Activated T-cell treated with anti-CD3 and anti-CD28 coated beads, Interleukin-2, amount 50 U/mL, for 24 hours (primary cell): ENCODE data around the gene AIFM1.
A peak's percentile ranks its signal among the peaks of the same experiment; 100 is the strongest.

ENCODE experiments used
- DNase-seq: peaks from one replicate; pipeline ENCODE4 v3.0.0-alpha.2; 2020
- H3K27ac Mint-ChIP-seq: 2 replicates; pipeline ENCODE4 v1.8.0; 2020; ENCODE audit warnings: mild to moderate bottlenecking, mixed read lengths
- H3K27me3 Mint-ChIP-seq: 2 replicates; pipeline ENCODE4 v1.8.0; 2020; ENCODE audit warnings: mixed read lengths
- H3K36me3 Mint-ChIP-seq: 2 replicates; pipeline ENCODE4 v1.8.0; 2020; ENCODE audit warnings: low read depth, mixed read lengths
- H3K4me1 Mint-ChIP-seq: 2 replicates; pipeline ENCODE4 v1.8.0; 2020; ENCODE audit warnings: low read depth, mixed read lengths
- H3K4me3 Mint-ChIP-seq: 2 replicates; pipeline ENCODE4 v1.8.0; 2020; ENCODE audit warnings: mild to moderate bottlenecking, moderate library complexity, mixed read lengths
- H3K9me3 Mint-ChIP-seq: 2 replicates; pipeline ENCODE4 v1.8.0; 2020; ENCODE audit warnings: mixed read lengths

Gene AIFM1

DNA sequence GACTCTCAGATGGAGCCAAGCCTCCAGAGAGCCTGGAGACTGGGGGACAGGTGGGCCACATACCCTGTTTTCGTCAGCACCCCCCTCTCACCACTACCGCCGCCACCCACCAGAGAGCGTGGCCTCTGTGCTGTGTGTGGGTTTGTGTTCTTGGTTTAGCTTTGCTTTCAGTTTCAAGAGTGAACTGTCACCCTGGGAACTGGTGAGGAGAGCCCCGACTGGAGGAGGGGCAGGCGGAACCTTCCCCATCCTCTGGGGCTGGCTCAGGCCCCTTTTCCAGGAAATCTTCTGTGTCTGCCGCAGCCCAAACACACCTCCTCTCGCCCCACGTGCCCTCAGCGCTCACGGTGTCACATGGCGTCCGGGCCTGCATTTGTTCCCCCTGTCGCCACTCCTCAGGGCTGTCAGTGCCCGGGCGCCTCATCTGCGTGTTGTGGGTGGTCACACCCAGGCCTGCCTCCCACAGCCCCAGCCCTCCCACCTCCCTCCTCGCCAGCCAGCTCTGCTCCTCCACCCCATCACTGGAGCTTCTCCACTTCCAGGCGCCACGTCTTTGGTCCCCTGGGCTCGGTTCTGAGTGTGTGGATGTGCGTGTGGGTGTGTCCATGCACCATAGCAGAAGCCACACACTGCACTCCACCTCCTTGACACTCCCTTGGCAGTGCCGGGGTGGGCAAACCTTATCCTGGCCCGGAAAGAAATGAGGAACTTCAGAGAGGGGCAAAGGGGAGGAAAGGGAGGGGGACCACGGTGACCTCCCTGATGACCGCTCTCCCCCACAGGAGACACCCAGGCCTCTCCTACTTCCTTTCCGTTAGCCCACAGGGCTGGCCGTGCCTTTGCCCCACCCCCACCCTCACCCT is 83.2 kb downstream of the AIFM1 start:
- Mint-ChIP-seq H3K4me3 (peak overlapping the region; percentile 59), H3K36me3 (peaks cover 21% of the 10 kb centered on the region), H3K4me1 (peaks cover 74% of the 10 kb centered on the region), H3K27ac (peak overlapping the region; percentile 89), H3K9me3 (no peaks in the 10 kb centered on the region), H3K27me3 (peaks cover 8% of the 10 kb centered on the region)
- peak; percentile 79 for DNase-seq

DNA sequence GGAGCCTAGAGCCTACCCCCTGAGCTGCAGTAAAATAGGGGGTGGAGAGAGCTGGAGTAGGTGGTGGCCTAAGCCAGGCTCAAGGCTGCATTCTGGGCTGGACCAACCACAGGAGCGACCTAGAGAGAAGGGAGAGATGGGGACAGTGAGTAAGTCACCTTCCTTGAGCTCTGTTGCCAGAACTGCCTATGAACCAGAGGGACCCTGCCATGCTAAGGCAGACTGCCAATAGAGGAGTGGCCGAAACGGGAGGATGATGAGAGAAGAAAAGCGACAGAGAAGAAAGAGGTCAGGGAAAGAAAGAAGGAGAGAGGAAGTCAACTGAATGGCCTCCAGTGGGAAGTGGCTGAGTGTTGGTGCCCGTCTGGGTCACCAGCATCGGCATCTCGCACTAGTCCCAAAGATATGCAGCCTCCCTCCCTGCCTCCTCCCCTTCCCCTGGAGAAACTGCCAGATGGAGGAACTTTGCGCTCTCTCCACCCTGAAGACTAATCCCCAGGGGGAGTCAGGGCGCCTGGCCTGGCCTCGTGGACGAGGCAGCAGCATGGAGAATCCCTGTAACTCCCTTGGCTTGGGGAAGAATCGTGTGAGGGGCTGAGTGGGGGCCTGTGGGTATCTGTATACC is 84.1 kb downstream of the AIFM1 start:
- no peak overlapping the region for H3K4me3 Mint-ChIP-seq
- peak overlapping the region; percentile 89 for H3K27ac Mint-ChIP-seq
- H3K36me3 Mint-ChIP-seq: peaks cover 28% of the 10 kb centered on the region
- peaks cover 11% of the 10 kb centered on the region for H3K27me3 Mint-ChIP-seq
- peaks cover 65% of the 10 kb centered on the region for H3K4me1 Mint-ChIP-seq
- no peaks in the 10 kb centered on the region for H3K9me3 Mint-ChIP-seq
- DNase-seq: no peak

DNA sequence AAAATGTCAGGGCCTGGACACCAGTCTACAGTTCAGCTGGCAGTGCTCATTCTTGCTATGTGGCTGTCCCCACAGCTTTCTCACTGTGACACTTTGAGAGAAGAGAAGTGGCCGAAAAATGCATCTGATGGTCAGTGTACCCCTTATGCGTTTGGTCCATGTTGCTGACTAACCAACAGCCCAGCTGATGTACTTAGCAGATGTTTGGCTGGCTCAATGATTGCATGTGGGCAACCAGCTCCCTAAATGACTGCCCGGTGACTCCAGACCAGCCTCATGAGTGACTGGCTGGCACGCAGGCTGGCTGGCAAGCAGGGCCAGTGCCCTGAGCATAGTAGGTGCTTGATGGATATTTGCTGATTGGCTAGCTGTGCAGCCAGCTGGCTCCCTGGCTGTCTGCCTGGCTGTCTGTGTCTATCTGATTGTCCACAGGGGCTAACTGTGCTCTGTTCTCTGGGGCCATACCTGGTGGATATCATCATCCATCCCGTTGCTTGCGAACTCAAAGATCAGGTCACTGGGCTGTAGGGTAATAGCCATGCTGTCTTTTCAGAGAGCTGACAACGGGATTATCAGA is 84.8 kb downstream of the AIFM1 start:
- DNase-seq: no peak
- no peaks in the 10 kb centered on the region for H3K9me3 Mint-ChIP-seq
- no peak overlapping the region for H3K4me3 Mint-ChIP-seq
- peaks cover 11% of the 10 kb centered on the region for H3K27me3 Mint-ChIP-seq
- peaks cover 59% of the 10 kb centered on the region for H3K4me1 Mint-ChIP-seq
- H3K27ac Mint-ChIP-seq: peak overlapping the region; percentile 89
- H3K36me3 Mint-ChIP-seq: peaks cover 24% of the 10 kb centered on the region

DNA sequence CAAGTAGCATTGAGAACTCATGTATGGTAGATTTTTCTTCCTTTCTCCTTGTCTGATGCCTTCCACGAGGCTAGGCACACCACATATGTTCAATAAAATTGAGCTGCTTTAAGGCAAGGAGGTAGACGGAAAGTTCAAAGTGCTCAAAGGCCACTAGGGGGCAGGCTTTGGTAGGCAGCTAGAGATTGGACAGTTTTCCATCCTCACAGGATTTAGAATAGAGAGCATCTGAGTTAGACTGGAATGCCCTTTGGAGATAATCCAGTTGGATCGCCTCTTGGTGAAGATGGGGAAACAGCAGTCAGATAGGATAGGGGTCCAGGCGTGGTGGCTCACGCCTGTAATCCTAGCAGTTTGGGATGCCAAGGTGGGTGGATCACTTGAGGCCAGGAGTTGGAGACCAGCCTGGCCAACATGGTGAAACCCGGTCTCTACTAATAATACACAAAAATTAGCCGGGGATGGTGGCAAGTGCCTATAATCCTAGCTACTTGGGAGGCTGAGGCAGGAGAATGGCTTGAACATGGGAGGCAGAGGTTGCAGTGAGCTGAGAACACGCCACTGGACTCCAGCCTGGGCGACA is 85.7 kb downstream of the AIFM1 start:
- no peaks in the 10 kb centered on the region for H3K9me3 Mint-ChIP-seq
- no peak overlapping the region for H3K4me3 Mint-ChIP-seq
- H3K27me3 Mint-ChIP-seq: peaks cover 11% of the 10 kb centered on the region
- peaks cover 49% of the 10 kb centered on the region for H3K4me1 Mint-ChIP-seq
- DNase-seq: peak; percentile 68
- peak overlapping the region; percentile 62 for H3K27ac Mint-ChIP-seq
- peaks cover 21% of the 10 kb centered on the region for H3K36me3 Mint-ChIP-seq
